Liver (tissue), 9 donors: ENCODE measurements around the gene C3. TPM values are rescaled to one million over a fixed set of nuclear protein-coding genes. Genes with fewer than 3 reads are reported as not detected.

Experiments used
- DNase-seq: peaks from one replicate; pipeline ENCODE4 v3.0.0-alpha.2; 2017; ENCODE audit warnings: low spot score
- H3K27ac ChIP-seq, 2 donors: one replicate each; pipeline ENCODE4 v1.7.0; 2013; ENCODE audit warnings: inconsistent platforms in 2 of 2, low read length in 2 of 2, control low read depth in 1 of 2, low read depth in 1 of 2, mild to moderate bottlenecking in 1 of 2
- H3K27me3 ChIP-seq, 4 donors: one replicate each; pipeline versions ENCODE4 v1.6.1 to v1.7.0; 2013; ENCODE audit warnings: low read length in 3 of 4, inconsistent platforms in 1 of 4, mild to moderate bottlenecking in 1 of 4, moderate library complexity in 1 of 4; ENCODE audit not compliant: control insufficient read depth in 4 of 4, insufficient read depth in 4 of 4
- H3K36me3 ChIP-seq, 4 donors: one replicate each; pipeline versions ENCODE4 v1.6.1 to v1.7.0; 2013; ENCODE audit warnings: low read length in 3 of 4, mild to moderate bottlenecking in 3 of 4, low read depth in 1 of 4, moderate library complexity in 1 of 4; ENCODE audit not compliant: control insufficient read depth in 4 of 4, insufficient read depth in 3 of 4
- H3K4me1 ChIP-seq, 4 donors: one replicate each; pipeline versions ENCODE4 v1.6.1 to v1.7.0; 2013; ENCODE audit warnings: low read length in 3 of 4, mild to moderate bottlenecking in 3 of 4, moderate library complexity in 1 of 4; ENCODE audit not compliant: control insufficient read depth in 4 of 4, insufficient read depth in 4 of 4
- H3K4me3 ChIP-seq, 3 donors: one replicate each; pipeline versions ENCODE4 v1.6.1 to v1.7.0; 2013; ENCODE audit warnings: low read length in 3 of 3, control low read depth in 1 of 3, low read depth in 1 of 3, mild to moderate bottlenecking in 1 of 3
- H3K9ac ChIP-seq, 2 donors: one replicate each; pipeline ENCODE4 v1.7.0; 2013; ENCODE audit warnings: low read length in 2 of 2, mild to moderate bottlenecking in 2 of 2, moderate library complexity in 2 of 2, control low read depth in 1 of 2, low read depth in 1 of 2
- H3K9me3 ChIP-seq, 4 donors: one replicate each; pipeline versions ENCODE4 v1.6.1 to v1.7.0; 2013; ENCODE audit warnings: low read length in 3 of 4; ENCODE audit not compliant: control insufficient read depth in 4 of 4
- ATF3 ChIP-seq: IDR thresholded peaks from 2 replicates; pipeline ENCODE4 v1.6.1; 2016; ENCODE audit warnings: antibody characterized with exemption
- CTCF ChIP-seq: fragments of 150-350 bp; IDR thresholded peaks from 2 replicates; pipeline ENCODE4 v1.5.1; 2017; ENCODE audit warnings: improper control_type of control experiment, low read depth, low read length; ENCODE audit not compliant: missing input control
- EGR1 ChIP-seq, 2 donors: IDR thresholded peaks; 2 replicates each; pipeline ENCODE4 v1.6.1; 2016 to 2018; ENCODE audit warnings: antibody characterized with exemption in 2 of 2, low read depth in 2 of 2
- FOXA1 ChIP-seq: IDR thresholded peaks from 2 replicates; pipeline ENCODE4 v1.6.1; 2016; ENCODE audit warnings: antibody characterized with exemption
- FOXA2 ChIP-seq: IDR thresholded peaks from 2 replicates; pipeline ENCODE4 v1.6.1; 2016; ENCODE audit warnings: antibody characterized with exemption
- JUND ChIP-seq, 2 donors: IDR thresholded peaks; 2 replicates each; pipeline ENCODE4 v1.6.1; 2016; ENCODE audit warnings: antibody characterized with exemption in 2 of 2
- MAX ChIP-seq: IDR thresholded peaks from 2 replicates; pipeline ENCODE4 v1.6.1; 2016; ENCODE audit warnings: antibody characterized with exemption
- NR2F2 ChIP-seq: IDR thresholded peaks from 2 replicates; pipeline ENCODE4 v1.6.1; 2016; ENCODE audit warnings: antibody characterized with exemption
- RAD21 ChIP-seq, 2 donors: IDR thresholded peaks; 2 replicates each; pipeline ENCODE4 v1.6.1; 2016; ENCODE audit warnings: antibody characterized with exemption in 2 of 2, mild to moderate bottlenecking in 2 of 2
- REST ChIP-seq: IDR thresholded peaks from 2 replicates; pipeline ENCODE4 v1.6.1; 2016; ENCODE audit warnings: antibody characterized with exemption, mild to moderate bottlenecking
- ZBTB33 ChIP-seq: IDR thresholded peaks from 2 replicates; pipeline ENCODE4 v1.6.1; 2016; ENCODE audit warnings: antibody characterized with exemption
- WGBS: extraction: QIAGEN DNeasy Blood & Tissue Kit; methylation state at CpG from one replicate; pipeline ENCODE4 v1.1.7; 2013; 5-methylcytosine and 5-hydroxymethylcytosine counted together
- polyA plus RNA-seq, 2 donors: library from polyadenylated mRNA; stranded (reverse) in 1 of 2; unstranded in 1 of 2; fragments of 200-250 nt in 1 of 2; fragments of >200 nt in 1 of 2; fragmentation: Nextera tagmentation in 1 of 2; extraction: Ambion mirVana in 1 of 2; gene quantifications; one replicate each; pipeline versions ENCODE4 v1.2.1 to v1.2.3, GENCODE V29; 2013 to 2015
- total RNA-seq, 2 donors: library from RNA; depleted of rRNA; stranded (reverse); fragments of >200 nt; gene quantifications; one replicate each; pipeline ENCODE4 v1.2.3, GENCODE V29; 2014
- donor health status: healthy.
- donor health status: healthy.
- donor health status: healthy.
- donor health status: healthy.
- donor health status: healthy.

The C3 gene
- total and polyA plus RNA-seq, 4 donors, result 4,543 to 9,349 (median 8,015) TPM

- H3K27ac ChIP-seq, result no peak overlapping the region
- no peak overlapping the region for H3K9ac ChIP-seq
- peaks cover 0 to 6% (median 0%) of the 10 kb centered on the region in 4 donors for H3K27me3 ChIP-seq
- H3K9me3 ChIP-seq, result no peaks in the 10 kb centered on the region
- DNase-seq, result no peak
- no peak overlapping the region for H3K4me3 ChIP-seq
- TF ChIP-seq ZBTB33 (no peak), FOXA2 (no peak), FOXA1 (no peak), ATF3 (no peak), EGR1 (IDR thresholded peaks at IDR 0.05; ENCODE audit: low read depth in 2 of 2) (no peak), MAX (no peak), CTCF (no peak), REST (no peak), RAD21 (IDR thresholded peaks at IDR 0.05) (no peak)
- 73% methylated on average over 6 of the region's 6 CpGs for WGBS
- H3K36me3 ChIP-seq, result no peaks in the 10 kb centered on the region
- no peaks in the 10 kb centered on the region for H3K4me1 ChIP-seq
Observed at GRCh38 chr19:6651965-6652804, 68.3 kb downstream of the C3 start.

GRCh38 chr19:6649185-6649584, 71.3 kb downstream of the C3 start:
- H3K9me3 ChIP-seq, result no peaks in the 10 kb centered on the region
- H3K4me3 ChIP-seq, result no peak overlapping the region
- H3K27ac ChIP-seq, result no peak overlapping the region
- H3K9ac ChIP-seq, result no peak overlapping the region
- no peaks in the 10 kb centered on the region for H3K4me1 ChIP-seq
- WGBS, result 51% methylated on average over 2 of the region's 2 CpGs
- TF ChIP-seq ATF3 (no peak), FOXA1 (no peak), JUND (IDR thresholded peaks at IDR 0.05) (no peak), NR2F2 (peak; percentile 20)
- no peak for DNase-seq
- H3K36me3 ChIP-seq, result no peaks in the 10 kb centered on the region
- no peaks in the 10 kb centered on the region for H3K27me3 ChIP-seq
